GM18520 (cell line): Measurements from ENCODE around the gene NUCKS1.

ENCODE experiments used
- ATAC-seq: cut with Tn5 transposase; IDR thresholded peaks from one replicate; pipeline ENCODE4 v1.9.1; 2021; ENCODE audit not compliant: unreplicated experiment

Gene NUCKS1, protein sequence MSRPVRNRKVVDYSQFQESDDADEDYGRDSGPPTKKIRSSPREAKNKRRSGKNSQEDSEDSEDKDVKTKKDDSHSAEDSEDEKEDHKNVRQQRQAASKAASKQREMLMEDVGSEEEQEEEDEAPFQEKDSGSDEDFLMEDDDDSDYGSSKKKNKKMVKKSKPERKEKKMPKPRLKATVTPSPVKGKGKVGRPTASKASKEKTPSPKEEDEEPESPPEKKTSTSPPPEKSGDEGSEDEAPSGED

DNA sequence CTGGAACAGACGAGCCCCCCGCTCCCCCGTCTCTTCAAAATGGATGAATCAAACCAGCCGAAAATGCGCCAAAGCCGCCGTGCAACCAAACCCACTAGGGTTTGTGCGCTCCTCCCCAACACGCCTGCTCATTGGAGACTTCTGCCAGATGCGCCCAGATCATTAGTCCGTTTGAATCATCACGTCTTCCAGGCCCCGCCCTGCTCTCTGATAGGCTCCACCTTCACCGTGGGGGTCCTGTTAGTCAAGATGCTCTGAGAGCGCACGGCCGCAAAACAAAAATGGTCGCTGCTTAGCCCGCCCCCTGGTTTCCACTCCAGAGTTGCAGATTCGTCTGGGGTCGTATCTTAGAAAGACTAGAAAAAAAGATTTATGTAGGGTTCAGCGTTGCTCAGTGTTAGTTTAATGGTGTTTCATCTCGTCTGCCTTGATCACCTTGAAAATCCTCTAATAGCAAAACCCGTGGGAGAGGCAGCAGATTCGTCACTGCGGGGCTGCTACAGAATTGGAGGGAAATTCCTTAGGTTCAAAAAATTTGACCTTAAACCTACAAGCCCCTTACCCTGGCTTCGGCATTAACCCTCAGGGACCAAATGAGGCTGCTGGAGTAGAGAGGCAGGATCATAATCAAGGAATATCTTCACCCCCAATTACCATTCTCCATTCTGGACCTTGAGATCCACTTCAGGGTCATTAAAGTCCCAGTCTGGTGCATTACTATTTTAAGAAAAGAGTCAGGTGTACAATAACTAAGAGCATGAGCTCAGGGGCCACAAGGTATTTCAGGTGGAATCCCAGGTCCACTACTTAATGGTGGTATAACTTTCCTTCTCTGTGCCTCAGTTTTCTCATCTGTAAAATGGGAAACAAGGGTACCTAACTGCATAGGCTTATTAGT, at the start of gene NUCKS1:
NUCKS1 (minus strand) TSS at position 45 of the 898 bp plus-strand sequence. CDS start 209 bp downstream, outside the sequence.
- ATAC-seq, result peak; percentile 73

- no peak for ATAC-seq
Measured at GRCh38 chr1:205798577-205798976, 48.6 kb upstream of the NUCKS1 start.

DNA sequence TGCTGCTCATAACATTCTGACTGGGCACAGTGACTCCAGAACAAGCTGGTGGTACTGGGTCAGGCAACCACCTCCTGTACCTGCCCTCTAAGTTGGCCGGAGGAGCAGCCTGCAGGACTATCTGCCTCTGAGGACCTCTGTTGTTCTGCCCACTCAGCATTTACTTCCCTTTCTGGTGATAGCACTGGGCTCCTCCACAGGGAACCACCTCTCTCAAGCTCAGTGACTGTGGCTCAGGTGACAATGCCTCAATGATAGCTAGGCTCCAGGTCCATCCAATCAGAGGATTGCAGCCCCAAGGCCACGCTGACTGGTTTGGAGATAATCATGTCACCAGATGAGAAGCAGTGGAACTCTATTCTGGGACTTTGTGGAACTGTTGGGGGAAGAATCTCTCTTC, 47.2 kb upstream of the NUCKS1 start:
- ATAC-seq, result no peak

DNA sequence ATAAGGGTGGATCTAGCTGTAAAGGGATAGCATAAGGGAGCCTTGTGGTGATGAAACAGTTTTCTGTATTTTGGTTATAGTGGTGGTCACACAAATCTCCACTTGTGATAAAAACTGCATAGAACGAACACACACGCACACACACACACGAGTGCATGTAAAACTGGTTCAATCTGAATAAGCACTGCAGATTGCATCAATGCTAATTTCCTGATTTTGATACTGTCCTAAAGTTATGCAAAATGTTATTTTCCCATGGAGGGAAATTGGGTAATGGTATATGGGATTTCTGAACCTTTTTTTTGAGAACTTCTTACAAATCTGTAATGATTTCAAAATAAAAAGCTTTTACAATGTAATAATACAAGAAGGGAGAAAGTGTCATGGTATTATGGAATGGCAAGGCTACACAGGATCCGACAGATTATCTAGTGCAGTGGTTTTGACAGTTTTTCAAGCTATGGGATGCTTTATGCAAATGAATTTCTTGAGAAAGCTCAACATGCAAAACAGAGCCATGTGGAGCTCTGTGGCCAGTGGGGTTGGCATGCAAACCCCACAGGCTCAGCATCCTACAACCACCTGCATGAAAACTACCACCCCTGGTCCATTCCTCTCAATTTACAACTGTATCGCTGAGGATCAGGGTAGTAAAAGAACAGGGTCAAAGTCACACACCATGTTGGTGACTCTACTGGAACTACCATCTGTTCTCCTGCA, 44.2 kb upstream of the NUCKS1 start:
- ATAC-seq, result peak; percentile 56

- ATAC-seq, result no peak
Measured at GRCh38 chr1:205792961-205793673, 43.1 kb upstream of the NUCKS1 start.

GRCh38 chr1:205792481-205792881, 42.5 kb upstream of the NUCKS1 start:
- ATAC-seq, result peak; percentile 33

GRCh38 chr1:205791568-205792180, 41.7 kb upstream of the NUCKS1 start:
- ATAC-seq, result no peak

GRCh38 chr1:205787287-205787916, 37.4 kb upstream of the NUCKS1 start:
- no peak for ATAC-seq

DNA sequence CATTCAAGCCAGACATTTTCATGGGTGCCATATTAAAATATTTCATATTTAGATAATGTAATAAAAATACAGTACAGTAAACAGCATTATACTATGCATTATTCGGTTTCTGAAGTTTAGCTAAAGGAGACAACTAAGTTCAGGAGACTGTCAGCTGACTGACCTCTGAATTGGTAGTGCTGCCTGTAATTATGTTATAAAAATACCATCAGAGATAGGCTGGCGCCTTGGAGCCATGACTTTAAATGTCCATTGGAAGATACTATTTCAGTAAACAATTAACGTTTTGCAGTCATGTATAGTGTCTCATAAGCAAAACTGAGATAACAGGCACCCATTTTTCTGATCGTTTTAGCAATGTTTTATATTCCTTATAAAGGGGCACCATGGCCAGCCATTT, 36.6 kb upstream of the NUCKS1 start:
- ATAC-seq, result no peak

DNA sequence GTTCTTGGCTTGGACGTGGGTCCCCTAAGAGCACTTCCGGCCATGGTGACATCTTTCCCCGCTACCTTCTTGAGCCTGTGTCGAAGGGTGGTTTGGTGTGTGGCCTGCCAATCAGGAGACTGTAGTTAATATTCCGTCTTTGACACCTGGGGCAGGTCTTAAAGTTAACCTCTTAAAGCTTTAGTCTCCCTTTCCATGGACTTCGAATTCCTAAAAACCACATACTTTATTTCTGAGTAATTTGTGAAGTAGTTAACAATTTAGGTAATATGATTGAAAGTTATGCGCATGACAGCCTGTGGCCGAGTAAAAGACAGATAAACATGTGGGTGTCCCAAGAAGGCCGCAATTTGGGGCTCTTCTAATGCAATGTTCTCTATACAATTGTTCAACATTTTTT, 35.5 kb upstream of the NUCKS1 start:
- no peak for ATAC-seq

GRCh38 chr1:205783904-205784303, 33.9 kb upstream of the NUCKS1 start:
- no peak for ATAC-seq

- no peak for ATAC-seq
Measured at GRCh38 chr1:205783433-205783795, 33.4 kb upstream of the NUCKS1 start.

- ATAC-seq, result no peak
Measured at GRCh38 chr1:205782627-205783432, 32.8 kb upstream of the NUCKS1 start.

DNA sequence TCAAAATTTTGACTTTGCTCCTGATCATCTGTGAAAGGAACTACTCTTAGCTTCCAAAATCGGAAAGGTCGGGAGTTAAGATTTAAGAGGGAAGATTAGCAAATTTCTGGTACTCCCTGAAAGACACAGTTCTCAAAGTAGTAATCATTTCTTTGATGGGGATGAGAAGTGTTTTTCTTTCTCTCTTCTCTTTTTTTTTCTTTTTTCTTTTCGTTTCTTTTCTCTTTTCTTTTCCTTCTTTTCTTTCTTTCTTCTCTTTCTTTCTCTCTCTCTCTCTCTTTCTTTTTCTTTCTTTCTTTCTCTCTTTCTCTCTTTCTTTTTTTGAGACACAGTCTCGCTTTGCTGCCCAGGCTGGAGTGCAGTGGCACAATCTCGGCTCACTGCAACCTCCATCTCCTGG, 30.4 kb upstream of the NUCKS1 start:
- no peak for ATAC-seq

- ATAC-seq, result no peak
Measured at GRCh38 chr1:205777994-205778393, 28.0 kb upstream of the NUCKS1 start.

DNA sequence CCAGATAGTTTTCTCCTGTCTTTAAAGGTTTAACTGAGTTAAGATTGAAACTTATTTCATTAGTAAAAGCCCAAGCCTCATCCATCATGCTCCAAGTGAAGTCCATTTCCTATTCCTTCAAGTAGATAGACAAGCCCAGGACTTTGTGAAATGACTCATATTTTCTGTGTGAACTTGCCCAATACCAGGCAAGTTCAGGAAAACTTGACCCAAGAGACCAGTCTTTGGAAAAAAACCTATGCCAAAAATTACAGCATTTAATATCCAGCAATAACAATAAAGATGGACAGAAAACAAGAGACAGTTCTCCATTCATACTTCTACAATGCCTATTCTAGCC, 25.7 kb upstream of the NUCKS1 start:
- ATAC-seq, result no peak

DNA sequence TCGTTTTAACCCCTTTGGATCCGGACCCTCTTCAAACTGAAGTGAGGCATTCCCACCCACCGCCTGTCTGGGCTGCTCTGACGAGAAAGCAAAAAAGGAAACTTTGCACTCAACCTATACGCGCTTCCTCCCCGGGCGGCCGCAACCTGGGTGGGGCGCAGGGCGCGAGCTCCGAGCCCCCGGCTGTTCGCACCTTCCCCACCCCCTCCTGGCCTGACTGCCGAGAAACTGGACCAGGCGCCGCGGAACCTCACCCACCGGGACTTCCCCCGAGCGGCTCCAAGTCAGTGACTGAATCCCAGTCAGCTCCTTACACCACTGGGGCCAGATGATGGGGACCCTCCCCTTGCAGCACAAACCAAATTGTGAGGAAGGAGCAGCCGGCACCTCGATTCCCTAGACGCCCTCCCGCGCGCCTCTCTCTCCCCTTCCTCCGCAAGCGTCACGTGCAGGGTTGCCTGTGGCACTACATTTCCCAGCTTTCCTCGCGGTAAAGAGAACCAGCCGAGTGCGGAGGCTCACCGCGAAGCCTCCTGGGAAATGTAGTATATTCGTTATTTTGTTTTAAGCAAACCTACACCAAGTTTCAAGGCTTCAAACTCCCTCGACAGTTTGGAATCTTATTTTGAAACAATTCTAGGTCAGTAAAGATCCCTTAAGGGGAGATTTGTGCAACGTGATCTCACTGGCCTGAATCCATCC, 25.2 kb upstream of the NUCKS1 start, which contains the start of gene RAB29:
RAB29 (minus strand) TSS at position 468 of the 702 bp plus-strand sequence. CDS start 526 bp downstream, outside the sequence.
- peak; percentile 66 for ATAC-seq

- ATAC-seq, result no peak
Measured at GRCh38 chr1:205774198-205775014, 24.4 kb upstream of the NUCKS1 start.
